A549 (cell line): ENCODE results near the gene IFNAR2. TPM values are rescaled to one million over a fixed set of nuclear protein-coding genes. Genes with fewer than 3 reads are reported as not detected.

ENCODE experiments used
- ATAC-seq, 2 experiments: fragments of 200-7000 bp in 1 of 2; fragments of >200 bp in 1 of 2; cut with Nextera tagmentation in 1 of 2; cut with Tn5 transposase in 1 of 2; 3 replicates each; pipeline versions ENCODE4 v1.8.0 to v1.9.1; 2018 to 2020; ENCODE audit warnings: mild to moderate bottlenecking in 1 of 2, moderate library complexity in 1 of 2
- CTCF ChIA-PET: fragments of 300-600 bp; sonication (Branson Sonifier 250); formaldehyde crosslinking; extraction: SDS; loops from one replicate; lab custom pipeline; 2021; ENCODE audit warnings: antibody characterized with exemption, inconsistent platforms; lab: Yijun Ruan, JAX
- POLR2A ChIA-PET: fragments of 350-600 bp; formaldehyde crosslinking; extraction: SDS; loops from one replicate; lab custom pipeline; 2021; ENCODE audit warnings: antibody characterized with exemption, inconsistent platforms; lab: Yijun Ruan, JAX
- DNase-seq, 2 experiments: peaks; one replicate each; pipeline versions ENCODE4 v3.0.0 to v3.0.0-alpha.2; 2011 to 2016; ENCODE audit warnings: low read depth in 1 of 2, low spot score in 1 of 2
- FAIRE-seq: peaks from 2 replicates; lab custom pipeline; 2011; peaks lifted over from hg19 to GRCh38; lab: Jason Lieb, UNC
- H3K27ac ChIP-seq, 2 experiments: fragments of >200 bp; sonication (Bioruptor Twin); formaldehyde crosslinking; 3 replicates each; pipeline ENCODE4 v1.5.1; 2016 to 2017
- H3K4me1 ChIP-seq: fragments of >200 bp; sonication (Bioruptor Twin); formaldehyde crosslinking; 3 replicates; pipeline ENCODE4 v1.6.1; 2016
- H3K4me2 ChIP-seq: fragments of >200 bp; sonication (Bioruptor Twin); formaldehyde crosslinking; 3 replicates; pipeline ENCODE4 v1.6.1; 2016
- H3K4me3 ChIP-seq: fragments of >200 bp; sonication (Bioruptor Twin); formaldehyde crosslinking; 3 replicates; pipeline ENCODE4 v1.5.1; 2016
- H3K9me3 ChIP-seq: fragments of >200 bp; sonication (Bioruptor Twin); formaldehyde crosslinking; 3 replicates; pipeline ENCODE4 v1.6.1; 2016
- CEBPB ChIP-seq, 2 experiments: fragments of >200 bp in 1 of 2; sonication (Bioruptor Twin) in 1 of 2; formaldehyde crosslinking in 1 of 2; IDR thresholded peaks; 2 replicates each; pipeline ENCODE4 v1.6.1; 2012 to 2016
- E2F6 ChIP-seq: IDR thresholded peaks from 2 replicates; pipeline ENCODE4 v1.6.1; 2012; ENCODE audit warnings: low read depth, borderline replicate concordance
- ESRRA ChIP-seq: fragments of 150-350 bp; IDR thresholded peaks from 2 replicates; pipeline ENCODE4 v1.6.1; 2014; ENCODE audit warnings: mild to moderate bottlenecking, low read length, borderline replicate concordance
- FOSL2 ChIP-seq, 2 experiments: fragments of 450-650 bp in 1 of 2; fragments of >200 bp in 1 of 2; sonication (Bioruptor Twin) in 1 of 2; formaldehyde crosslinking; IDR thresholded peaks; 2 replicates each; pipeline versions ENCODE4 v1.5.0 to v1.6.1; 2016 to 2020; ENCODE audit warnings: mild to moderate bottlenecking in 1 of 2, moderate library complexity in 1 of 2
- HDAC2 ChIP-seq: fragments of 200-600 bp; sonication (generic); IDR thresholded peaks from 2 replicates; pipeline ENCODE4 v1.6.1; 2016
- HOXB13 ChIP-seq: fragments of 250-450 bp; sonication (Bioruptor Pico); IDR thresholded peaks from 2 replicates; pipeline ENCODE4 v1.5.0; 2020; ENCODE audit warnings: low read depth, mild to moderate bottlenecking, moderate library complexity
- MAFK ChIP-seq: fragments of 450-650 bp; IDR thresholded peaks from 2 replicates; pipeline ENCODE4 v1.6.1; 2014; ENCODE audit not compliant: partially characterized antibody
- POLR2A ChIP-seq: IDR thresholded peaks from 2 replicates; pipeline ENCODE4 v1.6.1; 2012; ENCODE audit warnings: mild to moderate bottlenecking, low read length
- RAD21 ChIP-seq, 2 experiments: fragments of >200 bp in 1 of 2; sonication (Bioruptor Twin) in 1 of 2; formaldehyde crosslinking in 1 of 2; IDR thresholded peaks in 1 of 2; conservative IDR thresholded peaks in 1 of 2; 2 replicates in 1 of 2; 3 replicates in 1 of 2; pipeline ENCODE4 v1.6.1; 2012 to 2018; ENCODE audit warnings: inconsistent platforms in 1 of 2
- RCOR1 ChIP-seq: fragments of 150-350 bp; IDR thresholded peaks from 2 replicates; pipeline ENCODE4 v1.6.1; 2014; ENCODE audit warnings: antibody characterized with exemption, low read length, low read depth
- RFX5 ChIP-seq: fragments of 450-650 bp; IDR thresholded peaks from 2 replicates; pipeline ENCODE4 v1.7.1; 2014; ENCODE audit warnings: antibody characterized with exemption, mild to moderate bottlenecking, moderate library complexity
- SMC3 ChIP-seq: fragments of >200 bp; sonication (Bioruptor Twin); formaldehyde crosslinking; IDR thresholded peaks from 3 replicates; pipeline ENCODE4 v1.6.1; 2018; ENCODE audit warnings: inconsistent platforms
- SREBF2 ChIP-seq: fragments of 450-650 bp; IDR thresholded peaks from 2 replicates; pipeline ENCODE4 v1.6.1; 2014; ENCODE audit warnings: mild to moderate bottlenecking, moderate library complexity
- USF2 ChIP-seq: fragments of 450-650 bp; IDR thresholded peaks from 2 replicates; pipeline ENCODE4 v1.6.1; 2014; ENCODE audit warnings: antibody characterized with exemption
- ZC3H11A ChIP-seq: fragments of 450-650 bp; IDR thresholded peaks from 2 replicates; pipeline ENCODE4 v1.6.1; 2014; ENCODE audit warnings: antibody characterized with exemption, mild to moderate bottlenecking
- ZNF302 ChIP-seq: fragments of 250-450 bp; sonication (Bioruptor Pico); IDR thresholded peaks from 2 replicates; pipeline ENCODE4 v1.9.0; 2021; ENCODE audit warnings: inconsistent platforms, mild to moderate bottlenecking, moderate library complexity
- WGBS: methylation state at CpG from one replicate; pipeline ENCODE4 v1.1.6; 2017; ENCODE audit errors: missing lambda C conversion rate; 5-methylcytosine and 5-hydroxymethylcytosine counted together
- polyA plus RNA-seq, 4 experiments: library from polyadenylated mRNA; depleted of rRNA in 3 of 4; stranded (reverse); fragments of >200 nt; fragmentation: RNase III in 1 of 4; extraction: RNeasy Plus Mini Kit Qiagen cat#74134 plus additional on column Dnase treatment in 1 of 4; gene quantifications; 2 replicates in 3 of 4; 3 replicates in 1 of 4; pipeline ENCODE4 v1.2.3, GENCODE V29; 2011 to 2017
- TF ChIP-seq, protein P1 (sequence below): fragments of >200 bp; sonication (Bioruptor Twin); formaldehyde crosslinking; IDR thresholded peaks from 3 replicates; pipeline ENCODE4 v1.5.1; 2016

Gene IFNAR2
- polyA plus RNA-seq, 2 of the 4 experiments (the other 2 are of a cell fraction), result 10.1 to 40.5 TPM

- FAIRE-seq, result no peak
- ATAC-seq, result peak; percentile 43 to 65
- ChIA-PET POLR2A (interaction anchor here (0.9 to 1.0 kb wide), 3 partner anchors 125 to 245 kb away, joined by 3 read pairs; partner anchors contain the start of gene IFNAR1), CTCF (interaction anchor here (0.6 to 1.1 kb wide), 23 partner anchors 8 to 367 kb away, joined by 3 to 36 read pairs (median 4); partner anchors contain the start of gene IFNAR1)
- DNase-seq, result peak; percentile 69 to 86
- peak overlapping the region; percentile 25 to 62; a peak in 4 of 6 replicates for H3K27ac ChIP-seq
- TF ChIP-seq HOXB13 (CRISPR knock-in tag) (no peak), SREBF2 (no peak), POLR2A (no peak), E2F6 (no peak), FOSL2 (IDR thresholded peaks at IDR 0.05) (peak; percentile 48; the same call in 1 of the 2 replicates), FOSL2 (CRISPR knock-in tag; IDR thresholded peaks at IDR 0.05) (peak; percentile 91), ZNF302 (CRISPR knock-in tag) (no peak), HDAC2 (no peak), MAFK (peak; percentile 98), USF2 (no peak), ESRRA (no peak), RFX5 (no peak), SMC3 (peak; percentile 89), CEBPB (IDR thresholded peaks at IDR 0.05) (no peak), RAD21 (conservative IDR thresholded peaks at IDR 0.05 in 1 of 2, IDR thresholded peaks at IDR 0.05 in 1 of 2) (peak; percentile 92 to 95), ZC3H11A (no peak), RCOR1 (no peak)
- TF ChIP-seq, protein P1, sequence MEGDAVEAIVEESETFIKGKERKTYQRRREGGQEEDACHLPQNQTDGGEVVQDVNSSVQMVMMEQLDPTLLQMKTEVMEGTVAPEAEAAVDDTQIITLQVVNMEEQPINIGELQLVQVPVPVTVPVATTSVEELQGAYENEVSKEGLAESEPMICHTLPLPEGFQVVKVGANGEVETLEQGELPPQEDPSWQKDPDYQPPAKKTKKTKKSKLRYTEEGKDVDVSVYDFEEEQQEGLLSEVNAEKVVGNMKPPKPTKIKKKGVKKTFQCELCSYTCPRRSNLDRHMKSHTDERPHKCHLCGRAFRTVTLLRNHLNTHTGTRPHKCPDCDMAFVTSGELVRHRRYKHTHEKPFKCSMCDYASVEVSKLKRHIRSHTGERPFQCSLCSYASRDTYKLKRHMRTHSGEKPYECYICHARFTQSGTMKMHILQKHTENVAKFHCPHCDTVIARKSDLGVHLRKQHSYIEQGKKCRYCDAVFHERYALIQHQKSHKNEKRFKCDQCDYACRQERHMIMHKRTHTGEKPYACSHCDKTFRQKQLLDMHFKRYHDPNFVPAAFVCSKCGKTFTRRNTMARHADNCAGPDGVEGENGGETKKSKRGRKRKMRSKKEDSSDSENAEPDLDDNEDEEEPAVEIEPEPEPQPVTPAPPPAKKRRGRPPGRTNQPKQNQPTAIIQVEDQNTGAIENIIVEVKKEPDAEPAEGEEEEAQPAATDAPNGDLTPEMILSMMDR, result peak; percentile 78
- no peak overlapping the region for H3K4me3 ChIP-seq
- no peaks in the 10 kb centered on the region for H3K9me3 ChIP-seq
- WGBS, result 23% methylated on average over 8 of the region's 8 CpGs
- peak overlapping the region; percentile 30; the same call in 1 of the 3 replicates for H3K4me2 ChIP-seq
- peaks cover 36% of the 10 kb centered on the region for H3K4me1 ChIP-seq
These were observed 30.1 kb upstream of the IFNAR2 start for GRCh38 chr21:33199516-33200217.

GRCh38 chr21:33201956-33202355, 27.8 kb upstream of the IFNAR2 start:
- Histone ChIP-seq H3K27ac (peak overlapping the region; percentile 42 to 91; a peak in 4 of 6 replicates), H3K4me2 (peak overlapping the region; percentile 8; the same call in 1 of the 3 replicates), H3K9me3 (0 out of 3 replicates have a peak, but pooled peaks cover 3% of the 10 kb centered on the region), H3K4me1 (peaks cover 40% of the 10 kb centered on the region), H3K4me3 (no peak overlapping the region)
- DNase-seq (no peak), FAIRE-seq (no peak), ATAC-seq (no peak)
- ChIA-PET POLR2A (no interaction called here), CTCF (interaction anchor here (0.7 to 2.1 kb wide), 2 partner anchors 159 to 243 kb away, joined by 3 to 4 read pairs; no protein-coding TSS in a partner anchor)
- WGBS, result 98% methylated on average over 4 of the region's 4 CpGs
- TF ChIP-seq ZC3H11A (no peak), ZNF302 (CRISPR knock-in tag) (no peak)
